Measurements from ENCODE around the gene LCE3A. TPM values are rescaled to one million over a fixed set of nuclear protein-coding genes. Genes with fewer than 3 reads are reported as not detected.
"Not testable (repeated sequence)": the region's sequence is repeated elsewhere in the genome, so short reads cannot be mapped to it uniquely, and the experiment has no call there.

The LCE3A gene
- total and polyA plus RNA-seq, 7 experiments from 2014 or later, result not detected

GRCh38 chr1:152580433-152580832 lies 42.5 kb downstream of the LCE3A start, which contains the start of gene LCE3D:
Gene LCE3D (minus strand): TSS chr1:152580516. CDS start chr1:152579936, 580 bp downstream.
- Histone ChIP-seq H3K4me3 (ENCODE audit: low read length) (no peak within 1 kb of the TSS), H3K4me1 (ENCODE audit: control insufficient read depth in 2 of 2, insufficient read depth in 2 of 2, low read length in 2 of 2) (no peaks in the 10 kb centered on the region), H3K27me3 (ENCODE audit: control insufficient read depth in 2 of 2, insufficient read depth in 2 of 2, low read length in 2 of 2) (peaks cover 0 to 3% of the 10 kb centered on the region in 2 donors), H3K27ac (ENCODE audit: low read depth, low read length) (no peak within 1 kb of the TSS), H3K9me3 (ENCODE audit: control insufficient read depth in 2 of 3, low read length in 3 of 3) (no peaks in the 10 kb centered on the region), H3K36me3 (ENCODE audit: control insufficient read depth in 2 of 3, insufficient read depth in 3 of 3, low read length in 3 of 3) (no peaks in the 10 kb centered on the region)
- Mint-ChIP-seq H3K4me3 (no peak within 1 kb of the TSS), H3K9me3 (peaks cover 0 to 4% (median 0%) of the 10 kb centered on the region in 11 donors), H3K27me3 (peaks cover 4 to 35% (median 14%) of the 10 kb centered on the region in 5 donors), H3K4me1 (peaks cover 0 to 5% (median 0%) of the 10 kb centered on the region in 7 donors), H3K36me3 (no peaks in the 10 kb centered on the region), H3K27ac (no peak within 1 kb of the TSS)
- intact Hi-C loops (cut with micrococcal nuclease), result no loop called here
- DNase-seq, result no peak
- ChIA-PET CTCF (no interaction called here), POLR2A (no interaction called here)
- no peak for ATAC-seq

GRCh38 chr1:152579526-152579925 lies 43.4 kb downstream of the LCE3A start:
- H3K27ac ChIP-seq (ENCODE audit: low read depth, low read length); POLR2A ChIA-PET; ATAC-seq; H3K9me3 ChIP-seq (ENCODE audit: control insufficient read depth in 2 of 3, low read length in 3 of 3); H3K36me3 Mint-ChIP-seq; H3K27ac Mint-ChIP-seq; H3K36me3 ChIP-seq (ENCODE audit: control insufficient read depth in 2 of 3, insufficient read depth in 3 of 3, low read length in 3 of 3); H3K9me3 Mint-ChIP-seq; CTCF ChIA-PET; H3K27me3 ChIP-seq (ENCODE audit: control insufficient read depth in 2 of 2, insufficient read depth in 2 of 2, low read length in 2 of 2); H3K4me1 Mint-ChIP-seq; intact Hi-C loops (cut with micrococcal nuclease); H3K4me3 ChIP-seq (ENCODE audit: low read length); H3K4me1 ChIP-seq (ENCODE audit: control insufficient read depth in 2 of 2, insufficient read depth in 2 of 2, low read length in 2 of 2); H3K4me3 Mint-ChIP-seq; DNase-seq: not testable (repeated sequence)
- peaks cover 7 to 40% (median 21%) of the 10 kb centered on the region in 5 donors for H3K27me3 Mint-ChIP-seq

- H3K4me3 ChIP-seq (ENCODE audit: low read length), result no peak overlapping the region
- no peak overlapping the region for H3K27ac ChIP-seq (ENCODE audit: low read depth, low read length)
- H3K4me3 Mint-ChIP-seq, result no peak overlapping the region
- intact Hi-C loops (cut with micrococcal nuclease), result no loop called here
- no peaks in the 10 kb centered on the region for H3K36me3 ChIP-seq (ENCODE audit: control insufficient read depth in 2 of 3, insufficient read depth in 3 of 3, low read length in 3 of 3)
- peaks cover 0 to 3% of the 10 kb centered on the region in 2 donors for H3K27me3 ChIP-seq (ENCODE audit: control insufficient read depth in 2 of 2, insufficient read depth in 2 of 2, low read length in 2 of 2)
- H3K36me3 Mint-ChIP-seq, result no peaks in the 10 kb centered on the region
- no peak for DNase-seq
- H3K27me3 Mint-ChIP-seq, result peaks cover 11 to 47% (median 39%) of the 10 kb centered on the region in 5 donors
- ATAC-seq, result no peak
- ChIA-PET POLR2A (no interaction called here), CTCF (no interaction called here)
- peaks cover 0 to 4% (median 0%) of the 10 kb centered on the region in 11 donors for H3K9me3 Mint-ChIP-seq
- peaks cover 0 to 5% (median 0%) of the 10 kb centered on the region in 7 donors for H3K4me1 Mint-ChIP-seq
- no peak overlapping the region for H3K27ac Mint-ChIP-seq
- no peaks in the 10 kb centered on the region for H3K4me1 ChIP-seq (ENCODE audit: control insufficient read depth in 2 of 2, insufficient read depth in 2 of 2, low read length in 2 of 2)
- no peaks in the 10 kb centered on the region for H3K9me3 ChIP-seq (ENCODE audit: control insufficient read depth in 2 of 3, low read length in 3 of 3)
Observed at GRCh38 chr1:152577168-152577567, 45.7 kb downstream of the LCE3A start.

Other genes starting within 250 kb of the LCE3A start
- gene CRNN, start 208.8 kb downstream of the LCE3A start, total RNA-seq, result not detected
- not detected for gene CRNN, start 208.8 kb downstream of the LCE3A start, polyA plus RNA-seq
- not detected for gene LCE5A, start 112.3 kb downstream of the LCE3A start, total RNA-seq
- not detected for gene LCE5A, start 112.3 kb downstream of the LCE3A start, polyA plus RNA-seq
- gene CRCT1, start 108.6 kb downstream of the LCE3A start, total RNA-seq, result not detected
- not detected for gene CRCT1, start 108.6 kb downstream of the LCE3A start, polyA plus RNA-seq
- gene LCE3E, start 56.3 kb downstream of the LCE3A start, total RNA-seq, result not detected
- gene LCE3E, start 56.3 kb downstream of the LCE3A start, polyA plus RNA-seq, result not detected
- not detected for gene LCE3D, start 42.6 kb downstream of the LCE3A start, total RNA-seq
- not detected for gene LCE3D, start 42.6 kb downstream of the LCE3A start, polyA plus RNA-seq
- gene LCE3C, start 22.9 kb downstream of the LCE3A start, total RNA-seq, result not detected
- not detected for gene LCE3C, start 22.9 kb downstream of the LCE3A start, polyA plus RNA-seq
- not detected for gene LCE3B, start 9.3 kb downstream of the LCE3A start, total RNA-seq
- gene LCE3B, start 9.3 kb downstream of the LCE3A start, polyA plus RNA-seq, result not detected
- not detected for gene LCE2D, start 40.3 kb upstream of the LCE3A start, total RNA-seq
- not detected for gene LCE2D, start 40.3 kb upstream of the LCE3A start, polyA plus RNA-seq
- gene LCE2C, start 52.2 kb upstream of the LCE3A start, total RNA-seq, result not detected
- gene LCE2C, start 52.2 kb upstream of the LCE3A start, polyA plus RNA-seq, result not detected
- not detected for gene LCE2B, start 63.0 kb upstream of the LCE3A start, total RNA-seq
- not detected for gene LCE2B, start 63.0 kb upstream of the LCE3A start, polyA plus RNA-seq
- not detected for gene LCE2A, start 75.2 kb upstream of the LCE3A start, total RNA-seq
- gene LCE2A, start 75.2 kb upstream of the LCE3A start, polyA plus RNA-seq, result not detected
- not detected for gene LCE4A, start 85.1 kb upstream of the LCE3A start, total RNA-seq
- not detected for gene LCE4A, start 85.1 kb upstream of the LCE3A start, polyA plus RNA-seq
- gene KPRP, start 134.9 kb upstream of the LCE3A start, total RNA-seq, result not detected
- not detected for gene KPRP, start 134.9 kb upstream of the LCE3A start, polyA plus RNA-seq
- not detected for gene LCE1F, start 152.0 kb upstream of the LCE3A start, total RNA-seq
- not detected for gene LCE1F, start 152.0 kb upstream of the LCE3A start, polyA plus RNA-seq
- not detected for gene LCE1E, start 163.2 kb upstream of the LCE3A start, total RNA-seq
- not detected for gene LCE1E, start 163.2 kb upstream of the LCE3A start, polyA plus RNA-seq
- not detected for gene LCE1D, start 173.6 kb upstream of the LCE3A start, total RNA-seq
- gene LCE1D, start 173.6 kb upstream of the LCE3A start, polyA plus RNA-seq, result not detected
- not detected for gene LCE1C, start 183.5 kb upstream of the LCE3A start, total RNA-seq
- gene LCE1C, start 183.5 kb upstream of the LCE3A start, polyA plus RNA-seq, result not detected
- not detected for gene LCE1B, start 188.9 kb upstream of the LCE3A start, total RNA-seq
- gene LCE1B, start 188.9 kb upstream of the LCE3A start, polyA plus RNA-seq, result not detected
- not detected for gene LCE1A, start 204.4 kb upstream of the LCE3A start, total RNA-seq
- gene LCE1A, start 204.4 kb upstream of the LCE3A start, polyA plus RNA-seq, result not detected
- gene LCE6A, start 219.8 kb upstream of the LCE3A start, total RNA-seq, result not detected
- not detected for gene LCE6A, start 219.8 kb upstream of the LCE3A start, polyA plus RNA-seq
- not detected for gene LCE7A, start 236.9 kb upstream of the LCE3A start, total RNA-seq
- not detected for gene LCE7A, start 236.9 kb upstream of the LCE3A start, polyA plus RNA-seq

Measured in naive thymus-derived CD4-positive, alpha-beta T cell (primary cell).